Head of caudate nucleus (tissue), 42 donors: ENCODE measurements around the gene IQSEC1.
A peak's percentile ranks its signal among the peaks of the same experiment; 100 is the strongest.

Experiments
- DNase-seq, 42 donors: peaks; one replicate each; pipeline versions ENCODE4 v3.0.0 to v3.0.0-alpha.2; 2020 to 2021; ENCODE audit warnings: mixed read lengths in 7 of 42
- intact Hi-C: fragments of 100-400 bp; cut with DNase I; formaldehyde crosslinking; loops from one replicate; pipeline ENCODE4 v1.15.0; 2022

The IQSEC1 gene

GRCh38 chr3:13073326-13074005 lies at the start of gene IQSEC1:
Gene IQSEC1 (minus strand): TSS chr3:13073429. CDS start chr3:13073014, 415 bp downstream.
- DNase-seq: peak; percentile 68 to 94 (median 86)

GRCh38 chr3:13122081-13123012 lies 49.1 kb upstream of the IQSEC1 start:
- intact Hi-C loops: no loop called here
- no peak for DNase-seq

More at GRCh38 chr3:13073326-13074005, at the start of gene IQSEC1:
- intact Hi-C loops: no loop called here

DNA sequence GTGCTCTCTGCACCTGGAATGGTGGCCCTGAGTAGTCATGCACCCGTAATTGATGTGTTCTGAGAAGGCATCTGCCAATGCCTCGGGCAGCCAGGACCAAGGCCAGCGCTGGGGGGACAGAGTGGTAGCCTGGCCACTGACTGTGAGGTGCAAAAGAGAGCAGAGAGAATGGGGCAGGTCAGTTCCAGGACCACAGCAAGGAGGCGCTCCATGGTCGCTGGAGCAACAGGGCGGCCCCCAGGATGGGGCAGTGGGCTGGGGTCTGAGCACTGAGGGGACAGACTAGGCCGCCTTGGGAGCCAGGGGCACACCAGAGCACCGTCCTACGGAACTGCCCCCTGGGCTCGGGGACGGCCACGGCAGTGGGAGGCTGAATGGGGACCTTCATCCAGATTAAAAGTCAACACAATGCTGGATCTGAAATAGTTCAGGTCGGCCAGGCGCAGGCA lies 48.3 kb upstream of the IQSEC1 start:
- no peak for DNase-seq
- intact Hi-C loops: no loop called here

DNA sequence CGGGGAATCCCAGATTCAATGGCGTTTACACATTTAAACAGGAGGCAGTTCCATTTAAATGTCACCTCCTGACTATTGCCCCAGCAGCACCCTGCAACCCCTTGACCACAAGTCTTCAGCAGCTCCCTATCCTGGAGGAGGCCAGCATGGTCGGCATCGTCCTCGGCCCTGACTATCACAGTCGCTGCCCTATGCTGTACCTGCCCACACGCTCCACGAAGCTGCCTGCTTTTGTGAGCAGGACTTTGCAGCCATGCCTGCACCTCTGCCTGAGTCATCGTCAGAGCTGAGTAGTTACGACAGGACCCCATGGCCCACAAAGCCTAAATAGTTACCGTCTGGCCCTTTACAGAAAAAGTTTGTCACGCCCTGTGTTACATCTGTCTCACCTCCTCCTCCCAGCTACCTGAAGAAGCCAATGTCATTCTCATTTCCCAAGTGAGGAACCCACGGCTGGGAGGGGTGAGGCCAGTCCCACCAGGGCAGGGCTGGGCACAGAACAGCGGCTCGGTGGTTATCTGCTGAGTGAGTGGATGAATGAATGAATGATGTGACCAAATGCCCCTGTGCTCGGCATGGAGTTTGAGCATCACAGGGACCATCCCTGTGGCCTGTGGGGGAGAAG lies 47.8 kb upstream of the IQSEC1 start:
- intact Hi-C loops: no loop called here
- DNase-seq: no peak

- no peak for DNase-seq
- intact Hi-C loops: no loop called here
Observed at GRCh38 chr3:13120289-13120927, 47.2 kb upstream of the IQSEC1 start.

DNA sequence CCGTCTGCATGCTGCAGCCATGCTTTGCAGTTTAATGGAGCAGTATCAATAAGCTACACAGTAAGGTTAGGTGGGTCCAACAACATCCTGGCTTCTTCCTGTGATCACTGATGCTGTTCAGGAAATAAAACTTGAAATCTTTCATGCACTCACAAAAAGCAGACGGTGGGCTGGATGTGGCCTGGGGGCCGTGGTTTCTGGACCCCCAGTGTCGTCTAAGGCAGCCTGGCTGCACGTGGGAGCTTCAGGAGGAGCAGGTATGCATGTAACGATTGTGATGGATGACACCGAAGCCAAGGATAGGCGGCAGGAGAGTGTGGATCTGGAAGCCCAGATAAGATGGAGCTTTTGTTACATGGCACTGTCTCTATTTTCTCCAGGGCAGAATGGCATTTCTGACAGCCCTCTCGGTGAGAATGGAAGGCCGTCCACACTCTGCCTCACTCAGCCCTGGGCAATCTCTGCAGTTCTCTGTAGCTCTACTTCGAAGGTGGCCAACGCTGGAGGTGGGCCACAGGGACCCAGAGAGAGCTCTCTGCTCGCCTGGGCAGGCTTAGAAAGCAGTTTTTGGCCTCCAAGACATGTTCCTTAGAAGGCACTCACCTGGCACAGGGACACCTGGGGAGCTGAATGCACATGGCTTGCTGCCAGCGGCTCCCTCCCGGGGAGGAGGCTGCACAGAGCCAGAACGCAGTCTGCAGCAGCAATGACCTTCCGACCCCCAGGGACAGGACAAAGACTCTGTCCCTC lies 46.4 kb upstream of the IQSEC1 start:
- no peak for DNase-seq
- intact Hi-C loops: no loop called here

GRCh38 chr3:13116426-13116825 lies 43.2 kb upstream of the IQSEC1 start:
- intact Hi-C loops: no loop called here
- no peak for DNase-seq

DNA sequence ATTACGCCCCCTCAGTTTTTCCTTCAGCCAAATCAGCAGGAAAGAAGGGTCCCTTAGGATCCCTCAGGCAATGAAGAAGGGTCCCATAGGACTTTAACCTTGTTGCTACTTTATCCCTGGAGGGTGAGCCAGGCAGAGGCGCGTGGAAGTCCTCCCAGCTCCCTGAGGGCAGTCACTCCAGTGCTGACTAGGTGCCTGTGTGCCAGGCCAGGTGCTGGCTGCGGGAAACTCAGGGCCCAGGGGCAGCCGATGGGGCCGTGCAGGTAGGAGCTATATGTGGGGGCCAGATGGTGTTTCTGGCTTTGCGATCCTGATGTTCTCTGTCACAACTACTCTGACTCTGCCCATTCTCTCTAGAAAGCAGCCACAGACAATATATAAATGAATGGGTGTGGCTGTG lies 42.8 kb upstream of the IQSEC1 start:
- DNase-seq: no peak
- intact Hi-C loops: no loop called here

DNA sequence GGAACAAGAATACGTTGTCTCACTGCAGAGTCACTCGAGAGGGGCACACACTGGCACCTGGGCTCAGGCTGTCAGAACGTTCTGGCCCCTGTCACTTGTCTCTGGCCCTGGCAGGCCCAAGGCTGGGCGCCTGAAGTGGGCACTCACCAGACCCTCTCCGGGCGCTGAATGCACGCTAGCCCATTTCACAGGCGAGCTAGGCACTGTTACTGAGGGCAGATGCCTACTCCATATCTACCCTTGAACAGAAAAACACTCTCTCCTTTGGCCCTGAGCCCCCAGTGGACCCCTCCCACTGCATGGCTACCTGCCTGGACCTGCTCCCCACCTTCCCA lies 42.3 kb upstream of the IQSEC1 start:
- DNase-seq: no peak
- intact Hi-C loops: no loop called here

- intact Hi-C loops: no loop called here
- no peak for DNase-seq
Observed at GRCh38 chr3:13114811-13115575, 41.8 kb upstream of the IQSEC1 start.

GRCh38 chr3:13113346-13114330 lies 40.4 kb upstream of the IQSEC1 start:
- intact Hi-C loops: no loop called here
- DNase-seq: no peak

DNA sequence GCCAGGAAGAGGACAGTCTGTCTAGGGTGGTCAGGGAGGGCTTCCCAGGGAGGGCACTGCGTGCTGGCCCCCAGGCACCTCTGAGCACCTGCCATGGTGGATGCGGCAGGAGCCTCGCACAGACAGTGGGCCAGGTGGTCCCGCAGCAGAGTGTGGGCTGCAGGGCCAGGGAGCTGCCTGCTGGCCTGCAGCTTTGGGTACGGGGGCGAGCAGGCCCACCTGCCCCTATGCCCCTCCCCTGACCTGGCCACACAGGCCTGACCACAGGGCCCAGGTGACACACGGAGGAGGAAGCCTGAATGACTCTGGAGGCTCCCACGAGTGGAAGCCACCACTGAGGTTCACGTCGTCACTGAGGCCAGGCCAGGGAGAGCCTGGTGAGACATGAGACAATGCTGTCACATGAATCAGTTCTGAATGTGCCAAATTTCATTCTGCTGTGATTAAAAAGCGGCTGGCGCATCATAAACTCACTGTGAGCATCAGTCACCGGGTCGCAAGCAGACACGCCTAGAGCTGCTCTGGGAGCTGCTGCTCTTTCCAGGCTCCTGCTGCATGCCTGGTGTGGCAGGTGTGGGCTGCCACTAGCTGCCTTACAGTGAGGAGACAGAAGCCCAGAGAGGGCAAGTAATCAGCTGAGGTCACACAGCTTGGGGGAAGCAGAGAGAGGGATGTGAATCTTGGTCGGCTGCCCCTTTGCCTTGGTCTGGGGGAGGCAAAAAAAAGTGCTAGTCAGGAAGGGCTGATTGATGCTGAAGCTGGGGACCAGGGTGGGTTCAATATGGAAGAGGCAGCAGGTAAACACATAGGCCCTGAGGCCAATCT lies 39.5 kb upstream of the IQSEC1 start:
- peak in 38 of 42 donors; percentile 17 to 87 (median 55) for DNase-seq
- intact Hi-C loops: no loop called here

DNA sequence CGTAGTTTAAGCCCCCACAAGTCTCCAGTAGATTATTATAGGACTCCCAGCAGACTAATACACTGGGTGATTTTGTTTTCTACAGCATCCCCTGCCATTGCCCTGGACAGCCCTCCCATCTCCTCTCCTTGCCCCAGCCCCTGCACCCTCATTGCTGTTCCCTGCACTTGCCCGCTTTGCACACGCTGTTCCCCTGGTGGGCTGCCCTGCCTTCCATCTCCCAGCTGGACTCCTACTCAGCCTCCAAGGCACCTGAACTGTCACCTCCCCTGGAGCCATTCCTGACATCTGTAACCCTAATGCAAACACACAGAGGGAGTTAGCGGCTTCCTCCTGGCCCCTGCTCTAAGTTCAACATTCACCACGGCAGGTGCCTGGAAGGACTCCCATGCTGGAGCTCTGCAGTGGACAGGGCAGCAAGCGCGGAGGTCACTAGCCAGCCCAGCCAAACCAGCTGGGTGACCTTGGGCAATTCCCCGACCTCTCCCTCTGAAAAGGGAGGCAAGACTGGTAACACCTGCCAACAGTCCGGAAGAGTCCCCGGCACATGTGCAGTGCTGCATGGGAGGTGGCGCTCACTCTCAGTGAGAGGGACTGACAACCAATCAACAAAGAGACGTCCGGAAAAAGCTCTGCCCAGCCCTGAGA lies 38.8 kb upstream of the IQSEC1 start:
- no peak for DNase-seq
- intact Hi-C loops: no loop called here

GRCh38 chr3:13111173-13111872 lies 38.1 kb upstream of the IQSEC1 start:
- no peak for DNase-seq
- intact Hi-C loops: no loop called here

DNA sequence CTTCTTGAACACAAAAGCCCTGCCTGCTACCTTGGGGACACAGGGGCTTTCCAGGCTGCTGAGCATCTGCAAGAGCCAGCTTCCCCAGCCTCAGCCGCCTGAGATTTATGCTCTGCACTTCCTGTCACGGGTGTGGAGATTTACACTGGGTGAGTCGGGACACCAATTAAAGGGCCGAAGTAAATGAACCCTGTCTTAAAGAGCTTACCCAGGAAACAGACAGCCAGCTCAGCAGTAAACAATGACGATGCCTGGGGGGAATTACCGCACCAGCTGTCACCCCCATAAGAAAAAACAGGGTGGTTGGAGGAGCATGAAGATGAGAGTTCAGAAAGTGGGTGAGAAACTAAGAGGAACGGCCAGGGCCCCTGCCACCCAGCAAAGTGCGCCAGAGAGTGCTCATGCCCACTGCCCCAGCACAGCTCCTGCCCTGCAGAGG lies 37.5 kb upstream of the IQSEC1 start:
- no peak for DNase-seq
- intact Hi-C loops: no loop called here
